Upper lobe of right lung (tissue), 1 donor: ENCODE results near the gene XPC. TPM values are rescaled to one million over a fixed set of nuclear protein-coding genes. Genes with fewer than 3 reads are reported as not detected.

ENCODE experiments used
- ATAC-seq: fragments of 200-7000 bp; cut with Tn5 transposase; one replicate; pipeline ENCODE4 v1.9.1; 2020; ENCODE audit warnings: mild to moderate bottlenecking, moderate library complexity
- DNase-seq: peaks from one replicate; pipeline ENCODE4 v3.0.0-alpha.2; 2020
- H3K27ac ChIP-seq: fragments of 200-600 bp; one replicate; pipeline ENCODE4 v1.8.0; 2022
- H3K27me3 ChIP-seq: fragments of 200-600 bp; one replicate; pipeline ENCODE4 v1.8.0; 2022; ENCODE audit warnings: mild to moderate bottlenecking
- H3K36me3 ChIP-seq: fragments of 200-600 bp; one replicate; pipeline ENCODE4 v1.8.0; 2022
- H3K4me1 ChIP-seq: fragments of 200-600 bp; one replicate; pipeline ENCODE4 v1.8.0; 2022
- H3K4me3 ChIP-seq: fragments of 200-600 bp; one replicate; pipeline ENCODE4 v1.8.0; 2022; ENCODE audit warnings: mild to moderate bottlenecking
- H3K9me3 ChIP-seq: fragments of 200-600 bp; one replicate; pipeline ENCODE4 v1.8.0; 2022
- intact Hi-C: fragments of 100-400 bp; cut with DNase I; formaldehyde crosslinking; loops from one replicate; pipeline ENCODE4 v1.11.0; 2022
- total RNA-seq: library from RNA; stranded (reverse); fragmentation: NEBNext Ultra II Directional; extraction: Animal tissue kit (Norgen Biotek cat#: 25700); gene quantifications from one replicate; pipeline ENCODE4 v1.2.1, GENCODE V29; 2021
- TF ChIP-seq, protein P1 (sequence below): fragments of 200-600 bp; IDR thresholded peaks from one replicate; pipeline ENCODE4 v1.8.0; 2022; ENCODE audit warnings: antibody characterized with exemption
- donor health status: DM: no; HTN: yes; CAD: no; lungs with severe emphysema.

The XPC gene
- total RNA-seq, 1 donor from 2014 or later: 36.1 TPM

DNA sequence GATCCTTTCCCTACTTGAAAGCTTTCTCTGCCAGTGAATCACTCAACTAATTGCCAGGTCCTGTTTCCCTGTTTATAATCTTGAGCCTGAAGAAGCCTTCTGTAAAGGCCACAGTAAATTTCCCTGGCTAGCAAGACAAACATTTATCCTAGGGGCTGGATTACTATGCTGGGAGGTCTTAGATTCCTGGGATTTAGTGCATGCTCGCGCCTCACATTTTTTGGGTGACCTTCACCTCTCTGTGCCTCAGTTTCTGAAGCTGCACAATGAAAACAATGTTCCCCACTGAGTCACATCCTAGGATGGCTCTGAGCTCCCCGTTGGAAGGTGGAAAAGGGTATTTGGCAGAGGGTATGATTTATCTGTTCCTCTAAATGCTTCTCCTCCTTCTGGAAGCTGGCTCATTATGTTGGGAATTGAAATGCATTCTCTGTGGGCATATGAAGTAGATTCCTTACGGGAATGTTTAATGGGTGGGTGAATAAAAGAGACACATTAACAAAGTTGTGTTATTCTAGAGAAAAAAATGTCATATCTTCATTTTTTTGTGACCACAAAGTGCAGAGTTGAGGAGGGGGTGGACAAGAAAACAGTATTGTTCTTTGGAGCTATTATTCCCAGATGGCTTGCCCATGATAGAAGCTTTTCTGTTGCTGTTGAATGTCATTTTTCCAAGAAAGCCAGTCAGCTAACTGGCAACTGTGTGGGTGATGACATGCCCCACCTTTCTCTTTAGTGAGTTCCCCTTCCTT lies 32.6 kb upstream of the XPC start:
- no peaks in the 10 kb centered on the region for H3K27me3 ChIP-seq
- intact Hi-C loops: no loop called here
- no peaks in the 10 kb centered on the region for H3K9me3 ChIP-seq
- H3K4me3 ChIP-seq: no peak overlapping the region
- no peak for ATAC-seq
- no peaks in the 10 kb centered on the region for H3K4me1 ChIP-seq
- TF ChIP-seq, protein P1, sequence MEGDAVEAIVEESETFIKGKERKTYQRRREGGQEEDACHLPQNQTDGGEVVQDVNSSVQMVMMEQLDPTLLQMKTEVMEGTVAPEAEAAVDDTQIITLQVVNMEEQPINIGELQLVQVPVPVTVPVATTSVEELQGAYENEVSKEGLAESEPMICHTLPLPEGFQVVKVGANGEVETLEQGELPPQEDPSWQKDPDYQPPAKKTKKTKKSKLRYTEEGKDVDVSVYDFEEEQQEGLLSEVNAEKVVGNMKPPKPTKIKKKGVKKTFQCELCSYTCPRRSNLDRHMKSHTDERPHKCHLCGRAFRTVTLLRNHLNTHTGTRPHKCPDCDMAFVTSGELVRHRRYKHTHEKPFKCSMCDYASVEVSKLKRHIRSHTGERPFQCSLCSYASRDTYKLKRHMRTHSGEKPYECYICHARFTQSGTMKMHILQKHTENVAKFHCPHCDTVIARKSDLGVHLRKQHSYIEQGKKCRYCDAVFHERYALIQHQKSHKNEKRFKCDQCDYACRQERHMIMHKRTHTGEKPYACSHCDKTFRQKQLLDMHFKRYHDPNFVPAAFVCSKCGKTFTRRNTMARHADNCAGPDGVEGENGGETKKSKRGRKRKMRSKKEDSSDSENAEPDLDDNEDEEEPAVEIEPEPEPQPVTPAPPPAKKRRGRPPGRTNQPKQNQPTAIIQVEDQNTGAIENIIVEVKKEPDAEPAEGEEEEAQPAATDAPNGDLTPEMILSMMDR: no peak
- DNase-seq: no peak
- no peak overlapping the region for H3K27ac ChIP-seq
- H3K36me3 ChIP-seq: no peaks in the 10 kb centered on the region

GRCh38 chr3:14210290-14210688 lies 31.9 kb upstream of the XPC start:
- TF ChIP-seq, protein P1: no peak
- Histone ChIP-seq H3K9me3 (no peaks in the 10 kb centered on the region), H3K36me3 (no peaks in the 10 kb centered on the region), H3K27me3 (no peaks in the 10 kb centered on the region), H3K4me1 (no peaks in the 10 kb centered on the region), H3K27ac (no peak overlapping the region), H3K4me3 (no peak overlapping the region)
- no peak for ATAC-seq
- intact Hi-C loops: no loop called here
- DNase-seq: no peak

DNA sequence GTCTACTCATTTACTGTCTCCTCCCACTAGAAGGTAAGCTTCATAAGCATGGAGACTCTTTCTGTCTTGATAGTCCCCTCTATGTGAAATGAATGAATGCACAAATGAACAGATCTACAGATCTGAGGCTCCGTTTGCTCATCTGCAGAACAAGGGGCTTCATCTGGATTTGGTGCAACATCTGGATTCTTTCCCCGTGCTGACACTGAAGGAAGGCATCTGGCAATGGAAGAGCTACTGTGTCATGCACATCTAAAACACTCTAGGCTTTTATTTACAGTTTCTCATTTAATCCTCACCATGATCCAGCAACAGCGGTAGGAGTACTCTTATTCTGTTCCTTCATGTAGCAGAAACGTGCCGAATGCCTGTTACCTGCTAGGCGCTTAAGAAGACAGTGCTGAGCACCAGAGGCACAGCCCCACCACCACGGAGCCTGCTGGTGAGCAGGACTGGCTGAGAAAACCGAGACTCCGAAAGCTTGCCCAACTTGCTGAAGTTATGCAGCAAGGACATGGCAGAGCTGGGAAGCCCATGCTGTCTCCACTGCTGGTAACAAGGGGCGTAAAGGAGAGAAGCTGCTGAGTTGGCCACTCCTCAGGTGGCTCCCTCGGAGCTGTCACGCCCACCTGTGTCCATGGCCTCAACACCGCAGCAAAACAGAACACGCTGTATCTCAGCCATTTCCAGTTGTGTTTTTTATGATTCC lies 31.3 kb upstream of the XPC start:
- ATAC-seq (no peak), DNase-seq (no peak)
- TF ChIP-seq, protein P1: no peak
- Histone ChIP-seq H3K27me3 (no peaks in the 10 kb centered on the region), H3K9me3 (no peaks in the 10 kb centered on the region), H3K4me1 (peaks cover 5% of the 10 kb centered on the region), H3K36me3 (no peaks in the 10 kb centered on the region), H3K27ac (no peak overlapping the region), H3K4me3 (no peak overlapping the region)
- intact Hi-C loops: no loop called here

GRCh38 chr3:14208977-14209394 lies 30.6 kb upstream of the XPC start:
- DNase-seq (no peak), ATAC-seq (no peak)
- peaks cover 11% of the 10 kb centered on the region for H3K4me1 ChIP-seq
- no peak overlapping the region for H3K4me3 ChIP-seq
- no peak overlapping the region for H3K27ac ChIP-seq
- H3K9me3 ChIP-seq: no peaks in the 10 kb centered on the region
- no peaks in the 10 kb centered on the region for H3K36me3 ChIP-seq
- no peaks in the 10 kb centered on the region for H3K27me3 ChIP-seq
- TF ChIP-seq, protein P1: no peak
- intact Hi-C loops: no loop called here

GRCh38 chr3:14208168-14208567 lies 29.8 kb upstream of the XPC start:
- no peaks in the 10 kb centered on the region for H3K27me3 ChIP-seq
- no peak for DNase-seq
- H3K9me3 ChIP-seq: no peaks in the 10 kb centered on the region
- intact Hi-C loops: no loop called here
- no peak overlapping the region for H3K27ac ChIP-seq
- no peaks in the 10 kb centered on the region for H3K36me3 ChIP-seq
- ATAC-seq: no peak
- H3K4me3 ChIP-seq: no peak overlapping the region
- H3K4me1 ChIP-seq: peaks cover 18% of the 10 kb centered on the region
- TF ChIP-seq, protein P1: no peak
